ENCODE measurements around the gene TTLL10. TPM values are rescaled to one million over a fixed set of nuclear protein-coding genes. Genes with fewer than 3 reads are reported as not detected.

TTLL10 gene
- total RNA-seq, 2 experiments from 2014 or later, result 0.63 to 0.90 TPM

- H3K9me3 Mint-ChIP-seq (ENCODE audit: insufficient read depth), result no peaks in the 10 kb centered on the region
- H3K27me3 Mint-ChIP-seq (ENCODE audit: low read depth), result no peaks in the 10 kb centered on the region
- ATAC-seq, result no peak
- no peak overlapping the region for H3K27ac Mint-ChIP-seq
- H3K36me3 Mint-ChIP-seq (ENCODE audit: low read depth), result no peaks in the 10 kb centered on the region
- ChIA-PET CTCF (interaction anchor here (0.6 kb wide), 1 partner anchor 17 kb away, joined by 3 read pairs; no protein-coding TSS in a partner anchor), POLR2A (no interaction called here)
- no peak for DNase-seq
- no peaks in the 10 kb centered on the region for H3K4me1 Mint-ChIP-seq (ENCODE audit: low read depth)
- H3K4me3 Mint-ChIP-seq, result no peak overlapping the region
These were observed 10.8 kb upstream of the TTLL10 start for GRCh38 chr1:1162597-1163537.

GRCh38 chr1:1163538-1164070 is 10.1 kb upstream of the TTLL10 start:
- DNase-seq (no peak), ATAC-seq (no peak)
- Mint-ChIP-seq H3K4me1 (ENCODE audit: low read depth) (no peaks in the 10 kb centered on the region), H3K27ac (no peak overlapping the region), H3K9me3 (ENCODE audit: insufficient read depth) (no peaks in the 10 kb centered on the region), H3K4me3 (no peak overlapping the region), H3K27me3 (ENCODE audit: low read depth) (no peaks in the 10 kb centered on the region), H3K36me3 (ENCODE audit: low read depth) (no peaks in the 10 kb centered on the region)
- CTCF ChIA-PET, result no interaction called here
- POLR2A ChIA-PET, result no interaction called here

GRCh38 chr1:1164361-1164700 is 9.3 kb upstream of the TTLL10 start:
- no peaks in the 10 kb centered on the region for H3K27me3 Mint-ChIP-seq (ENCODE audit: low read depth)
- H3K4me1 Mint-ChIP-seq (ENCODE audit: low read depth), result no peaks in the 10 kb centered on the region
- no peak overlapping the region for H3K27ac Mint-ChIP-seq
- no peak for DNase-seq
- no peaks in the 10 kb centered on the region for H3K36me3 Mint-ChIP-seq (ENCODE audit: low read depth)
- no peak for ATAC-seq
- ChIA-PET CTCF (interaction anchor here (1.3 kb wide), 1 partner anchor 42 kb away, joined by 4 read pairs; no protein-coding TSS in a partner anchor), POLR2A (no interaction called here)
- no peak overlapping the region for H3K4me3 Mint-ChIP-seq
- no peaks in the 10 kb centered on the region for H3K9me3 Mint-ChIP-seq (ENCODE audit: insufficient read depth)

- ATAC-seq (no peak), DNase-seq (no peak)
- ChIA-PET POLR2A (no interaction called here), CTCF (interaction anchor here (0.7 to 1.3 kb wide), 2 partner anchors 42 to 47 kb away, joined by 3 to 4 read pairs; no protein-coding TSS in a partner anchor)
- Mint-ChIP-seq H3K9me3 (ENCODE audit: insufficient read depth) (no peaks in the 10 kb centered on the region), H3K27ac (no peak overlapping the region), H3K36me3 (ENCODE audit: low read depth) (no peaks in the 10 kb centered on the region), H3K4me3 (no peak overlapping the region), H3K4me1 (ENCODE audit: low read depth) (peaks cover 3% of the 10 kb centered on the region), H3K27me3 (ENCODE audit: low read depth) (peaks cover under 1% of the 10 kb centered on the region)
These were observed 8.8 kb upstream of the TTLL10 start for GRCh38 chr1:1164701-1165451.

- ChIA-PET POLR2A (no interaction called here), CTCF (interaction anchor here (0.7 to 1.4 kb wide), 3 partner anchors 43 to 47 kb away, joined by 3 to 4 read pairs (median 3); no protein-coding TSS in a partner anchor)
- DNase-seq (no peak), ATAC-seq (no peak)
- Mint-ChIP-seq H3K9me3 (ENCODE audit: insufficient read depth) (no peaks in the 10 kb centered on the region), H3K27ac (no peak overlapping the region), H3K4me1 (ENCODE audit: low read depth) (peaks cover 9% of the 10 kb centered on the region), H3K36me3 (ENCODE audit: low read depth) (no peaks in the 10 kb centered on the region), H3K4me3 (no peak overlapping the region), H3K27me3 (ENCODE audit: low read depth) (peaks cover 3% of the 10 kb centered on the region)
These were observed 8.2 kb upstream of the TTLL10 start for GRCh38 chr1:1165485-1165884.

- peaks cover 10% of the 10 kb centered on the region for H3K4me1 Mint-ChIP-seq (ENCODE audit: low read depth)
- CTCF ChIA-PET, result interaction anchor here (1.4 kb wide), 1 partner anchor 43 kb away, joined by 3 read pairs; no protein-coding TSS in a partner anchor
- peaks cover 3% of the 10 kb centered on the region for H3K27me3 Mint-ChIP-seq (ENCODE audit: low read depth)
- no peak overlapping the region for H3K4me3 Mint-ChIP-seq
- no peaks in the 10 kb centered on the region for H3K9me3 Mint-ChIP-seq (ENCODE audit: insufficient read depth)
- H3K27ac Mint-ChIP-seq, result no peak overlapping the region
- POLR2A ChIA-PET, result no interaction called here
- no peaks in the 10 kb centered on the region for H3K36me3 Mint-ChIP-seq (ENCODE audit: low read depth)
- DNase-seq (no peak), ATAC-seq (no peak)
These were observed 7.7 kb upstream of the TTLL10 start for GRCh38 chr1:1165900-1166421.

- no peak overlapping the region for H3K27ac Mint-ChIP-seq
- ATAC-seq (no peak), DNase-seq (no peak)
- H3K27me3 Mint-ChIP-seq (ENCODE audit: low read depth), result peaks cover 3% of the 10 kb centered on the region
- no peak overlapping the region for H3K4me3 Mint-ChIP-seq
- ChIA-PET CTCF (interaction anchor here (1.4 kb wide), 1 partner anchor 44 kb away, joined by 3 read pairs; no protein-coding TSS in a partner anchor), POLR2A (interaction anchor here (0.8 kb wide), 1 partner anchor 9 kb away, joined by 4 read pairs; no protein-coding TSS in a partner anchor)
- H3K9me3 Mint-ChIP-seq (ENCODE audit: insufficient read depth), result no peaks in the 10 kb centered on the region
- no peaks in the 10 kb centered on the region for H3K36me3 Mint-ChIP-seq (ENCODE audit: low read depth)
- H3K4me1 Mint-ChIP-seq (ENCODE audit: low read depth), result peaks cover 17% of the 10 kb centered on the region
These were observed 6.9 kb upstream of the TTLL10 start for GRCh38 chr1:1166642-1167397.

GRCh38 chr1:1167398-1167821 is 6.3 kb upstream of the TTLL10 start:
- ChIA-PET POLR2A (interaction anchor here (0.8 kb wide), 1 partner anchor 9 kb away, joined by 4 read pairs; no protein-coding TSS in a partner anchor), CTCF (no interaction called here)
- DNase-seq, result no peak
- Mint-ChIP-seq H3K27ac (no peak overlapping the region), H3K27me3 (ENCODE audit: low read depth) (peaks cover 3% of the 10 kb centered on the region), H3K4me1 (ENCODE audit: low read depth) (peaks cover 23% of the 10 kb centered on the region), H3K36me3 (ENCODE audit: low read depth) (no peaks in the 10 kb centered on the region), H3K4me3 (no peak overlapping the region), H3K9me3 (ENCODE audit: insufficient read depth) (no peaks in the 10 kb centered on the region)
- no peak for ATAC-seq

GRCh38 chr1:1167841-1168450 is 5.7 kb upstream of the TTLL10 start:
- H3K9me3 Mint-ChIP-seq (ENCODE audit: insufficient read depth), result no peaks in the 10 kb centered on the region
- DNase-seq, result no peak
- no peak overlapping the region for H3K27ac Mint-ChIP-seq
- no peak for ATAC-seq
- peaks cover 3% of the 10 kb centered on the region for H3K27me3 Mint-ChIP-seq (ENCODE audit: low read depth)
- POLR2A ChIA-PET, result no interaction called here
- H3K4me1 Mint-ChIP-seq (ENCODE audit: low read depth), result peaks cover 26% of the 10 kb centered on the region
- no peak overlapping the region for H3K4me3 Mint-ChIP-seq
- CTCF ChIA-PET, result no interaction called here
- no peaks in the 10 kb centered on the region for H3K36me3 Mint-ChIP-seq (ENCODE audit: low read depth)

- ATAC-seq (no peak), DNase-seq (no peak)
- Mint-ChIP-seq H3K4me3 (no peak overlapping the region), H3K9me3 (ENCODE audit: insufficient read depth) (no peaks in the 10 kb centered on the region), H3K27me3 (ENCODE audit: low read depth) (peaks cover 3% of the 10 kb centered on the region), H3K27ac (no peak overlapping the region), H3K4me1 (ENCODE audit: low read depth) (peaks cover 33% of the 10 kb centered on the region), H3K36me3 (ENCODE audit: low read depth) (no peaks in the 10 kb centered on the region)
- CTCF ChIA-PET, result interaction anchor here (1.3 kb wide), 1 partner anchor 46 kb away, joined by 4 read pairs; no protein-coding TSS in a partner anchor
- POLR2A ChIA-PET, result interaction anchor here (1.0 kb wide), 1 partner anchor 10 kb away, joined by 3 read pairs; no protein-coding TSS in a partner anchor
These were observed 4.9 kb upstream of the TTLL10 start for GRCh38 chr1:1168451-1169411.

All from activated CD8-positive, alpha-beta T cell treated with anti-CD3 and anti-CD28 coated beads, Interleukin-2, amount 10 ng/mL, durations not matched to agents 7 days and 5 days (primary cell).